ENCODE results near the gene SLC6A9.

Gene SLC6A9

DNA sequence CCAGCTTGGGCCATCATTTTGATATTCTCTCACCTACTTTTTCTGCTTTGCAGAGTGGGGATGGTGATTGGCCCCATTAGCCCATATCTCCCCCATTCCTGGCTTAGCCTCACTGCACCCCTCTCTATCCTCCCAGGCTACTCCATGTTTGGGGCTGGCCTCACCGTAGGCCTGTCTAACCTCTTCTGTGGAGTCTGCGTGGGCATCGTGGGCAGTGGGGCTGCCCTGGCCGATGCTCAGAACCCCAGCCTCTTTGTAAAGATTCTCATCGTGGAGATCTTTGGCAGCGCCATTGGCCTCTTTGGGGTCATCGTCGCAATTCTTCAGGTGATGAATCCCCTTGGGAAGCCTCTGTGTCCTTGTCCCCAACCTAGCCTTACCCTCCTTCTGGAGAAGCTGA, 54.4 kb downstream of the SLC6A9 start:
- Histone ChIP-seq H3K27ac (no peak overlapping the region), H3K27me3 (ENCODE audit: insufficient read depth, low read depth, severe bottlenecking) (no peaks in the 10 kb centered on the region), H3K9me3 (ENCODE audit: severe bottlenecking) (no peaks in the 10 kb centered on the region), H3K4me3 (ENCODE audit: low read depth, low read length) (no peak overlapping the region), H3K36me3 (peaks cover 57% of the 10 kb centered on the region)
- DNase-seq, result no peak
- TF ChIP-seq CTCF (IDR thresholded peaks at IDR 0.05; ENCODE audit: low read depth, low read length), result no peak

- Histone ChIP-seq H3K9me3 (ENCODE audit: severe bottlenecking) (no peaks in the 10 kb centered on the region), H3K27ac (no peak overlapping the region), H3K36me3 (peaks cover 55% of the 10 kb centered on the region), H3K4me3 (ENCODE audit: low read depth, low read length) (no peak overlapping the region; the same call in 1 of the 2 replicates), H3K27me3 (ENCODE audit: insufficient read depth, low read depth, severe bottlenecking) (no peaks in the 10 kb centered on the region)
- no peak for DNase-seq
- TF ChIP-seq CTCF (IDR thresholded peaks at IDR 0.05; ENCODE audit: low read depth, low read length), result no peak
Measured at GRCh38 chr1:43976045-43976444, 55.2 kb downstream of the SLC6A9 start.

- no peak for DNase-seq
Measured at GRCh38 chr1:43975249-43975961, 55.9 kb downstream of the SLC6A9 start.

GRCh38 chr1:43974443-43975248, 56.6 kb downstream of the SLC6A9 start, which contains the start of gene ATP6V0B:
TSS of gene ATP6V0B (plus strand) at chr1:43974960. CDS start at chr1:43975041, 81 bp downstream.
- peak; percentile 18; the same call in 1 of the 2 replicates for TF ChIP-seq CTCF (IDR thresholded peaks at IDR 0.05; ENCODE audit: low read depth, low read length)
- Histone ChIP-seq H3K4me3 (ENCODE audit: low read depth, low read length) (peak within 1 kb of the TSS; percentile 74), H3K36me3 (peaks cover 49% of the 10 kb centered on the region), H3K9me3 (ENCODE audit: severe bottlenecking) (no peaks in the 10 kb centered on the region), H3K27me3 (ENCODE audit: insufficient read depth, low read depth, severe bottlenecking) (no peaks in the 10 kb centered on the region), H3K27ac (peak within 1 kb of the TSS; percentile 85)
- peak; percentile 96 for DNase-seq

More at GRCh38 chr1:43975249-43975961, 55.9 kb downstream of the SLC6A9 start:
- no peak for TF ChIP-seq CTCF (IDR thresholded peaks at IDR 0.05; ENCODE audit: low read depth, low read length)
- Histone ChIP-seq H3K36me3 (peaks cover 50% of the 10 kb centered on the region), H3K4me3 (ENCODE audit: low read depth, low read length) (peak overlapping the region; percentile 74), H3K27me3 (ENCODE audit: insufficient read depth, low read depth, severe bottlenecking) (no peaks in the 10 kb centered on the region), H3K27ac (peak overlapping the region; percentile 85), H3K9me3 (ENCODE audit: severe bottlenecking) (no peaks in the 10 kb centered on the region)

- TF ChIP-seq CTCF (IDR thresholded peaks at IDR 0.05; ENCODE audit: low read depth, low read length), result no peak
Measured at GRCh38 chr1:43973981-43974442, 57.2 kb downstream of the SLC6A9 start.

More at GRCh38 chr1:43973981-43974442, 57.2 kb downstream of the SLC6A9 start:
- Histone ChIP-seq H3K36me3 (peaks cover 49% of the 10 kb centered on the region), H3K27me3 (ENCODE audit: insufficient read depth, low read depth, severe bottlenecking) (no peaks in the 10 kb centered on the region), H3K4me3 (ENCODE audit: low read depth, low read length) (peak overlapping the region; percentile 74), H3K9me3 (ENCODE audit: severe bottlenecking) (no peaks in the 10 kb centered on the region), H3K27ac (peak overlapping the region; percentile 85; the same call in 1 of the 2 replicates)
- no peak for DNase-seq
